HEK293 (cell line): ENCODE data around the gene ARHGAP15.

ENCODE experiments used
- CTCF ChIA-PET: fragments of 350-600 bp; formaldehyde crosslinking; extraction: SDS; loops from one replicate; lab custom pipeline; 2021; ENCODE audit warnings: antibody characterized with exemption; lab: Yijun Ruan, JAX
- POLR2A ChIA-PET: fragments of 300-600 bp; formaldehyde crosslinking; extraction: SDS; loops from one replicate; lab custom pipeline; 2020; ENCODE audit warnings: antibody characterized with exemption, inconsistent platforms; lab: Yijun Ruan, JAX
- H3K27ac ChIP-seq: fragments of 200-500 bp; sonication (Bioruptor generic); 2 replicates; pipeline ENCODE4 v1.5.1; 2014; ENCODE audit warnings: low read depth, low read length, control low read depth, inconsistent platforms; ENCODE audit errors: extremely low read depth
- H3K36me3 ChIP-seq, 2 experiments: fragments of 200-500 bp in 1 of 2; sonication (Bioruptor generic) in 1 of 2; 1 replicate in 1 of 2; 2 replicates in 1 of 2; pipeline ENCODE4 v1.5.1; 2014 to 2017; ENCODE audit warnings: inconsistent platforms in 2 of 2, low read length in 2 of 2; ENCODE audit not compliant: control insufficient read depth in 2 of 2, insufficient read depth in 1 of 2
- H3K4me1 ChIP-seq: fragments of 200-500 bp; sonication (Bioruptor generic); 2 replicates; pipeline ENCODE4 v1.5.1; 2014; ENCODE audit warnings: mild to moderate bottlenecking, low read length, inconsistent platforms; ENCODE audit not compliant: control insufficient read depth, insufficient read depth
- H3K4me3 ChIP-seq: 2 replicates; pipeline ENCODE4 v1.5.1; 2011; ENCODE audit warnings: low read depth, mild to moderate bottlenecking, control low read depth, low read length, moderate library complexity
- H3K9me3 ChIP-seq: fragments of 200-500 bp; sonication (Bioruptor generic); 2 replicates; pipeline ENCODE4 v1.5.1; 2014; ENCODE audit warnings: low read depth, low read length, inconsistent platforms; ENCODE audit not compliant: control insufficient read depth, insufficient read depth
- HOXC10 ChIP-seq: sonication (generic); formaldehyde crosslinking; IDR thresholded peaks from 2 replicates; pipeline ENCODE4 v1.8.1; 2023; ENCODE audit warnings: mild to moderate bottlenecking, missing genetic modification reagents
- KLF16 ChIP-seq: fragments of 450-650 bp; formaldehyde crosslinking; IDR thresholded peaks from 2 replicates; pipeline ENCODE4 v1.5.1; 2017; ENCODE audit warnings: missing biosample characterization, missing genetic modification characterization
- OVOL3 ChIP-seq: fragments of 450-650 bp; formaldehyde crosslinking; IDR thresholded peaks from 2 replicates; pipeline ENCODE4 v1.5.1; 2016; ENCODE audit warnings: missing biosample characterization, missing genetic modification characterization
- ZBTB48 ChIP-seq: fragments of 450-650 bp; formaldehyde crosslinking; IDR thresholded peaks from 2 replicates; pipeline ENCODE4 v1.5.1; 2016; ENCODE audit warnings: missing biosample characterization, missing genetic modification characterization
- ZNF10 ChIP-seq: fragments of 450-650 bp; formaldehyde crosslinking; IDR thresholded peaks from 2 replicates; pipeline ENCODE4 v1.5.1; 2017; ENCODE audit warnings: missing biosample characterization, missing genetic modification characterization
- ZNF112 ChIP-seq: fragments of 450-650 bp; formaldehyde crosslinking; IDR thresholded peaks from 2 replicates; pipeline ENCODE4 v1.5.0; 2017; ENCODE audit warnings: missing biosample characterization, missing genetic modification characterization
- ZNF16 ChIP-seq: fragments of 450-650 bp; formaldehyde crosslinking; IDR thresholded peaks from 2 replicates; pipeline ENCODE4 v1.5.1; 2016; ENCODE audit warnings: low read depth, missing biosample characterization, missing genetic modification characterization
- ZNF169 ChIP-seq: fragments of 450-650 bp; formaldehyde crosslinking; IDR thresholded peaks from 2 replicates; pipeline ENCODE4 v1.5.1; 2016; ENCODE audit warnings: missing biosample characterization, missing genetic modification characterization
- ZNF223 ChIP-seq: fragments of 450-650 bp; formaldehyde crosslinking; IDR thresholded peaks from 2 replicates; pipeline ENCODE4 v1.5.1; 2016; ENCODE audit warnings: missing biosample characterization, missing genetic modification characterization
- ZNF239 ChIP-seq: fragments of 450-650 bp; formaldehyde crosslinking; IDR thresholded peaks from 2 replicates; pipeline ENCODE4 v1.5.1; 2016; ENCODE audit warnings: missing biosample characterization, missing genetic modification characterization
- ZNF416 ChIP-seq: fragments of 450-650 bp; formaldehyde crosslinking; IDR thresholded peaks from 2 replicates; pipeline ENCODE4 v1.5.1; 2016; ENCODE audit warnings: missing biosample characterization, missing genetic modification characterization
- ZNF426 ChIP-seq: fragments of 450-650 bp; formaldehyde crosslinking; IDR thresholded peaks from 2 replicates; pipeline ENCODE4 v1.5.1; 2017; ENCODE audit warnings: missing biosample characterization, missing genetic modification characterization, mild to moderate bottlenecking, inconsistent platforms, moderate library complexity
- ZNF624 ChIP-seq: fragments of 450-650 bp; formaldehyde crosslinking; IDR thresholded peaks from 2 replicates; pipeline ENCODE4 v1.5.1; 2017; ENCODE audit warnings: missing biosample characterization, missing genetic modification characterization
- ZNF626 ChIP-seq: fragments of 450-650 bp; sonication (Bioruptor Pico); formaldehyde crosslinking; IDR thresholded peaks from 2 replicates; pipeline ENCODE4 v1.5.1; 2018; ENCODE audit warnings: missing biosample characterization, missing genetic modification characterization, inconsistent platforms
- ZNF670 ChIP-seq: fragments of 450-650 bp; formaldehyde crosslinking; IDR thresholded peaks from 2 replicates; pipeline ENCODE4 v1.5.1; 2016; ENCODE audit warnings: missing biosample characterization, missing genetic modification characterization, low read depth
- ZNF677 ChIP-seq: fragments of 450-650 bp; IDR thresholded peaks from 2 replicates; pipeline ENCODE4 v1.5.0; 2018; ENCODE audit warnings: missing biosample characterization, mild to moderate bottlenecking, missing genetic modification characterization, moderate library complexity
- ZNF785 ChIP-seq: fragments of 450-650 bp; formaldehyde crosslinking; IDR thresholded peaks from 2 replicates; pipeline ENCODE4 v1.5.1; 2016; ENCODE audit warnings: missing biosample characterization, missing genetic modification characterization
- TF ChIP-seq, protein P1 (sequence below): fragments of 450-650 bp; formaldehyde crosslinking; IDR thresholded peaks from 2 replicates; pipeline ENCODE4 v1.5.1; 2016; ENCODE audit warnings: missing biosample characterization, missing genetic modification characterization
- TF ChIP-seq, protein P2 (sequence below): IDR thresholded peaks from 2 replicates; pipeline ENCODE4 v1.6.1; 2011; ENCODE audit warnings: mild to moderate bottlenecking, low read depth, low read length, borderline replicate concordance
- TF ChIP-seq, protein P3 (sequence below): fragments of 450-650 bp; formaldehyde crosslinking; IDR thresholded peaks from 2 replicates; pipeline ENCODE4 v1.5.1; 2016; ENCODE audit warnings: missing biosample characterization, missing genetic modification characterization
- TF ChIP-seq, protein P4 (sequence below): fragments of 450-650 bp; formaldehyde crosslinking; IDR thresholded peaks from 2 replicates; pipeline ENCODE4 v1.5.1; 2017; ENCODE audit warnings: missing biosample characterization, missing genetic modification characterization
- TF ChIP-seq, protein P5 (sequence below): fragments of 450-650 bp; IDR thresholded peaks from 2 replicates; pipeline ENCODE4 v1.5.1; 2018; ENCODE audit warnings: missing biosample characterization, mild to moderate bottlenecking, missing genetic modification characterization

The ARHGAP15 gene

DNA sequence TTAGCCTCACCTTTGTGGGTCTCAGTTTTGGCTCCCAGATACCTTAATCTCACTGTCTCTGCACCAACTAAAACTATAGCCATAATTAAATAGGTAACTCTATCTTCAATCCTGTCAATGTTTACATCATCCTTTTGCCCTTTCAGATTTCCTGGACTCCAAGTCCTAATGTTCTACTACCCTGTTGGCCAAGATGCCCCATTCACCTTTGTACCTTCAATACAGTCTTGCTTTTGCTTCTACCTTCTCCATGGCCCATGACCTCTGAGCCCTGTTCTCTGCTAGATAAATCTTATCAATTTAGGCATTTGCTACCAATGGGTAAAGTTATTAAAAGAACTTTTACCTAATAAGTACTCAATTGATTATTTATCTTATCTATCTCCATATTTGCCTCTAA, 635.5 kb downstream of the ARHGAP15 start:
- POLR2A ChIA-PET, result no interaction called here
- Histone ChIP-seq H3K9me3 (no peaks in the 10 kb centered on the region), H3K4me3 (no peak overlapping the region), H3K36me3 (no peaks in the 10 kb centered on the region), H3K27ac (no peak overlapping the region), H3K4me1 (no peaks in the 10 kb centered on the region)
- CTCF ChIA-PET, result no interaction called here
- TF ChIP-seq ZNF677 (tag by site-specific recombination) (no peak), ZNF670 (no peak), ZNF426 (tag by site-specific recombination) (no peak), OVOL3 (tag by site-specific recombination) (no peak), ZNF223 (tag by site-specific recombination) (no peak), ZBTB48 (no peak), KLF16 (no peak), ZNF169 (tag by site-specific recombination) (no peak), ZNF16 (tag by site-specific recombination) (no peak), HOXC10 (no peak), ZNF785 (tag by site-specific recombination) (no peak), ZNF10 (tag by site-specific recombination) (no peak)
- TF ChIP-seq, protein P1, sequence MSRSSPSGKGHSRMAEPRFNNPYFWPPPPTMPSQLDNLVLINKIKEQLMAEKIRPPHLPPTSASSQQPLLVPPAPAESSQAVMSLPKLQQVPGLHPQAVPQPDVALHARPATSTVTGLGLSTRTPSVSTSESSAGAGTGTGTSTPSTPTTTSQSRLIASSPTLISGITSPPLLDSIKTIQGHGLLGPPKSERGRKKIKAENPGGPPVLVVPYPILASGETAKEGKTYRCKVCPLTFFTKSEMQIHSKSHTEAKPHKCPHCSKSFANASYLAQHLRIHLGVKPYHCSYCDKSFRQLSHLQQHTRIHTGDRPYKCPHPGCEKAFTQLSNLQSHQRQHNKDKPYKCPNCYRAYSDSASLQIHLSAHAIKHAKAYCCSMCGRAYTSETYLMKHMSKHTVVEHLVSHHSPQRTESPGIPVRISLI, result no peak
- TF ChIP-seq, protein P2, sequence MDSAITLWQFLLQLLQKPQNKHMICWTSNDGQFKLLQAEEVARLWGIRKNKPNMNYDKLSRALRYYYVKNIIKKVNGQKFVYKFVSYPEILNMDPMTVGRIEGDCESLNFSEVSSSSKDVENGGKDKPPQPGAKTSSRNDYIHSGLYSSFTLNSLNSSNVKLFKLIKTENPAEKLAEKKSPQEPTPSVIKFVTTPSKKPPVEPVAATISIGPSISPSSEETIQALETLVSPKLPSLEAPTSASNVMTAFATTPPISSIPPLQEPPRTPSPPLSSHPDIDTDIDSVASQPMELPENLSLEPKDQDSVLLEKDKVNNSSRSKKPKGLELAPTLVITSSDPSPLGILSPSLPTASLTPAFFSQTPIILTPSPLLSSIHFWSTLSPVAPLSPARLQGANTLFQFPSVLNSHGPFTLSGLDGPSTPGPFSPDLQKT, result no peak

DNA sequence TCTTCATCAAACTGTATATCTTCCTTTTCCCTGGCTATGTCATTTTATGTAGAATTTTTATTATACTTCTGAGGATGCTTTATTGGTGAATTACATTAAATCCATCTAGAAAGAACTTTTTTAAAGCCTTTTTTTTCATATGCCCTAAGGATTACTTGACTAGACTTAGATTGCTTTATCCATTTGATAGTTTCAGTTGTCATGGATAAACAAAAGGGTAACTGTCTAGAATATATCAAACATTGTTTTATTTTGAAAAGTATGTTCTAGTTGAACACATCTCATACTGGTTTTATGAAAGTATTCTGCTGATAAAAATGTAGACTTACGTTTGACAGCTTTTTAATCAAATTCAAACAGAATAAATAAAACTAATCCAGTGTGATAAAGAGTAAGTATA, 639.8 kb downstream of the ARHGAP15 start:
- CTCF ChIA-PET, result no interaction called here
- H3K4me1 ChIP-seq, result no peaks in the 10 kb centered on the region
- no peak overlapping the region for H3K4me3 ChIP-seq
- TF ChIP-seq, protein P3, sequence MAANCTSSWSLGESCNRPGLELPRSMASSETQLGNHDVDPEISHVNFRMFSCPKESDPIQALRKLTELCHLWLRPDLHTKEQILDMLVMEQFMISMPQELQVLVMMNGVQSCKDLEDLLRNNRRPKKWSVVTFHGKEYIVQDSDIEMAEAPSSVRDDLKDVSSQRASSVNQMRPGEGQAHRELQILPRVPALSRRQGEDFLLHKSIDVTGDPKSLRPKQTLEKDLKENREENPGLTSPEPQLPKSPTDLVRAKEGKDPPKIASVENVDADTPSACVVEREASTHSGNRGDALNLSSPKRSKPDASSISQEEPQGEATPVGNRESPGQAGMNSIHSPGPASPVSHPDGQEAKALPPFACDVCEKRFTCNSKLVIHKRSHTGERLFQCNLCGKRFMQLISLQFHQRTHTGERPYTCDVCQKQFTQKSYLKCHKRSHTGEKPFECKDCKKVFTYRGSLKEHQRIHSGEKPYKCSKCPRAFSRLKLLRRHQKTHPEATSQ, result no peak
- no peak for TF ChIP-seq ZNF239 (tag by site-specific recombination)
- no peak for TF ChIP-seq ZNF112
- TF ChIP-seq ZNF624 (tag by site-specific recombination), result no peak
- TF ChIP-seq, protein P4, sequence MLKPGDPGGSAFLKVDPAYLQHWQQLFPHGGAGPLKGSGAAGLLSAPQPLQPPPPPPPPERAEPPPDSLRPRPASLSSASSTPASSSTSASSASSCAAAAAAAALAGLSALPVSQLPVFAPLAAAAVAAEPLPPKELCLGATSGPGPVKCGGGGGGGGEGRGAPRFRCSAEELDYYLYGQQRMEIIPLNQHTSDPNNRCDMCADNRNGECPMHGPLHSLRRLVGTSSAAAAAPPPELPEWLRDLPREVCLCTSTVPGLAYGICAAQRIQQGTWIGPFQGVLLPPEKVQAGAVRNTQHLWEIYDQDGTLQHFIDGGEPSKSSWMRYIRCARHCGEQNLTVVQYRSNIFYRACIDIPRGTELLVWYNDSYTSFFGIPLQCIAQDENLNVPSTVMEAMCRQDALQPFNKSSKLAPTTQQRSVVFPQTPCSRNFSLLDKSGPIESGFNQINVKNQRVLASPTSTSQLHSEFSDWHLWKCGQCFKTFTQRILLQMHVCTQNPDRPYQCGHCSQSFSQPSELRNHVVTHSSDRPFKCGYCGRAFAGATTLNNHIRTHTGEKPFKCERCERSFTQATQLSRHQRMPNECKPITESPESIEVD (tag by site-specific recombination), result no peak
- no peak for TF ChIP-seq ZNF416 (tag by site-specific recombination)
- TF ChIP-seq, protein P5, sequence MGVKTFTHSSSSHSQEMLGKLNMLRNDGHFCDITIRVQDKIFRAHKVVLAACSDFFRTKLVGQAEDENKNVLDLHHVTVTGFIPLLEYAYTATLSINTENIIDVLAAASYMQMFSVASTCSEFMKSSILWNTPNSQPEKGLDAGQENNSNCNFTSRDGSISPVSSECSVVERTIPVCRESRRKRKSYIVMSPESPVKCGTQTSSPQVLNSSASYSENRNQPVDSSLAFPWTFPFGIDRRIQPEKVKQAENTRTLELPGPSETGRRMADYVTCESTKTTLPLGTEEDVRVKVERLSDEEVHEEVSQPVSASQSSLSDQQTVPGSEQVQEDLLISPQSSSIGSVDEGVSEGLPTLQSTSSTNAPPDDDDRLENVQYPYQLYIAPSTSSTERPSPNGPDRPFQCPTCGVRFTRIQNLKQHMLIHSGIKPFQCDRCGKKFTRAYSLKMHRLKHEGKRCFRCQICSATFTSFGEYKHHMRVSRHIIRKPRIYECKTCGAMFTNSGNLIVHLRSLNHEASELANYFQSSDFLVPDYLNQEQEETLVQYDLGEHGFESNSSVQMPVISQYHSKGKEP (tag by site-specific recombination), result no peak
- TF ChIP-seq ZNF626 (tag by site-specific recombination), result no peak
- H3K9me3 ChIP-seq, result no peaks in the 10 kb centered on the region
- H3K36me3 ChIP-seq, result no peaks in the 10 kb centered on the region
- POLR2A ChIA-PET, result no interaction called here
- H3K27ac ChIP-seq, result no peak overlapping the region
